NCI-H510A treated with DMSO at 0.1 percent for 48 hours (cell line): ENCODE results near the gene SEC14L1.
"Not testable (repeated sequence)": the region's sequence is repeated elsewhere in the genome, so short reads cannot be mapped to it uniquely, and the experiment has no call there.

ENCODE experiments used
- DNase-seq: peaks from one replicate; lab custom pipeline; 2025; lab: John Stamatoyannopoulos, UW

The SEC14L1 gene

DNA sequence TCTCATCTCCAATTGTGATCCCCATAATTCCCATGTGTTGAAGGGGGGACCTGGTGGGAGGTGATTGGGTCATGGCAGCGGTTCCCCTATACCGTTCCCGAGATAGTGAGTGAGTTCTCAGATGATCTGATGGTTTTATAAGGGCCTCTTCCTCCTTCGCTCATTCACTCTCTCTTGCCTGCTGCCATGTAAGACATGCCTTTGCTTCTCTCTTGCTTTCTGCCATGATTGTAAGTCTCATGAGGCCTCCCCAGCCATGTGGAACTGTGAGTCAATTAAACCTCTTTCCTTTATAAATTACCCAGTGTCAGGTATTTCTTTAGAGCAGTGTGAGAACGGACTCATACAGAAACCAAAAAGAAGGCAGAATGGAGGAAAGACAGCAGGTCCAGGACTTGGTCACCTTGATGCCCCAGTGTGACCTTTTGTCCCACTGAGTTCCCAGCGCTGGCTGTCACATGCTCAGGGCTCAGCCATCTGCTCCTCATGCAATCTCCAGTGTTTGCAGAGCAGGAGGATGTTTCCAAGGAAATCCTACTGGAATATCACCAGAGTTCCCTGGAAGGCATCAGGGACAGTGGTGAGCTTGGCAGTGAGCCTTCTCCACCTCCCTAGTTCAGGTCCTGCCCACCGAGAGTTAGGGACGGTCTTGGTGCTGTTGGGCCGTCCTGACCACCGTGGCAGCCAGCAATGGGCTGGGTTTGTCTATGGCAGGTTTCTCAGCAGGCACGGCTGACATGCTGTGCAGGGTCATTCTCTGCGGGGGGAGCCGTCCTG lies 96.7 kb downstream of the SEC14L1 start:
- no peak for DNase-seq

DNA sequence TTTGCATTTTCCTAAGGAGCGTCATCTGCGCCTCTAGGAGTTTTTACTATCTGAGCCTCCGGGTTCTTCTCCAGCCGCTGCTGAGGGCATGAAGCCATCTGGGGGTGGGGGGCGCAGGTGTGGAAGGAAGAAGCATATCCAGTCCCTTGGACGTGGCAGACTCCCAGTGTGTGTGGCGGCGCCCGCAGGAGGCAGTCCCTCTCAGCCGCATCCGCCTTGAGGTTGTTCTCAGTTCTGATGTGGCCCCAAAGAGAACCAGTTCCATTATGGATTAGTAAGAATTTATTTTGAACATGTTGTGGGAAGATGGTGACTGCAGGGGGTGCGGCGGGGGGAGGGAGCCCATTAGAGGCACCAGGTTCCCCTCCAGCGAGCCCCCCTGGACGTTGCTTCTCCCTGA lies 100.2 kb downstream of the SEC14L1 start:
- no peak for DNase-seq

DNA sequence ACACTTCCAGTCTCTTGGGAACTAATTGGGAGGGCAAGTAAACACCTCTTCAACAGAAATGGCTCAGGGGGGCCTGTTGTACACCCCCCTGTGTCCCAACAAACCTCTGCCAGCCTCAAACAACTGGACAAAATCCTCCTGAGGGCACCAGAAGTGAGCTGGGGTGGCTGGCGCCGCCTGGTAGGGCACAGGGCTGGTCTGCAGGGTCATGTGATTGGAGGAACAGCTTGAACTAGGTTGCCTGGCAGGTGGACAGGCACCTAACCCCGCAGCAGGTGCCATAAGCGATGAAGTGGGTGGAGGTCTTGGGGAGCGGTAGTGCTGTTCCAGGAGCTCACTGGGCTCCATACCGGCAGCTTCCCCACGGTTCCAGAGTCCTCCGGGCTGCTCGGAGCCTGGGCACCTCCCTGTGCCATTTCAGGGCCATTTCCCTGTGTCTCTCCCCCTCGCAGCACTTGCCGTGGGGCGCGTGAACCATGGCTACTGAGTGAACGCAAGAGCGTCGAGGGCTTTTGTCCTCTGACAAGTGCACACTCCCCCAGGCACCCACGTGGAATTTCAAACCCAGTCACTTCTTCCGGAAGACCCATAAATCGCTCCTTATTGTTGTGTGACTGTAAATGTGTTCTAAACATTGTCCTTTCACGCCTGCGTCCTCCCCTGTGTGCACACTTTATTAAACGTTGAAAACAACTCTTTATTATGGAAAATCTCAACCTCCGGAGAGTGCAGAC lies 101.5 kb downstream of the SEC14L1 start:
- peak; percentile 79 for DNase-seq

DNA sequence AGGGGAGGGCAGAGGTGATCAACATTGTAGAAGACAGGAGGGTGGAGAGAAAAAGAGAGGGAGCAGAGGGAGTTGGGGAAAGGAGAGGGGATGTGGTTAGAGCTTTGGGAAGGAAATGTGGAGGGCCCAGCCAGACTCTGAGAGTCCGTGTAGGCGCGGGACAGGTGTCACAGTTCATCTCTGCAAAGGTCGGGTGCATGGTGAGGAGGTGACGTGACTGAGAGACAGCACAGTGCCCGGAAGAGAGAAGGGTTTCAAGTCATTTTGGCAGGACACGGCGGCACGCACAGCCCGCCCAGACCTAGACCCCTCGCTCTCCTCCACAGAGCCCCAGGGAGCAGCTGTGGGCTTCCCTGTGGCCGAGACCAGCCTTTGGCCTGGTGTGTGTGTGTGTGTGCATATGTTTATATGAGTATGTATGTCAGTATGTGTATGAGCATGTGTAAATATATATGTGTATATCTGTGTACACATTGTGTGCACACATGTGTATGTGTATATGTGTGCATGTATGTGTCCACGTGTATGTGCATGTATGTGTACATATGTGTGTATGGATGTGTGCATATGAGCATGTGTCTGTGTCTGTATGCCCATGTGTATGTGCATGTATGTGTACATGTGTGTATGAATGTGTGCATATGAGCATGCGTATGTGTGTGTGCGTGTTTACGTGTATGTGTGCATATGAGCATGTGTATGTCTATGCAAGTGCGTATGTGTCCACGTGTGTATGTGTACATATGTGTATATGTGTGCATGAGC lies 104.6 kb downstream of the SEC14L1 start:
- no peak for DNase-seq

DNA sequence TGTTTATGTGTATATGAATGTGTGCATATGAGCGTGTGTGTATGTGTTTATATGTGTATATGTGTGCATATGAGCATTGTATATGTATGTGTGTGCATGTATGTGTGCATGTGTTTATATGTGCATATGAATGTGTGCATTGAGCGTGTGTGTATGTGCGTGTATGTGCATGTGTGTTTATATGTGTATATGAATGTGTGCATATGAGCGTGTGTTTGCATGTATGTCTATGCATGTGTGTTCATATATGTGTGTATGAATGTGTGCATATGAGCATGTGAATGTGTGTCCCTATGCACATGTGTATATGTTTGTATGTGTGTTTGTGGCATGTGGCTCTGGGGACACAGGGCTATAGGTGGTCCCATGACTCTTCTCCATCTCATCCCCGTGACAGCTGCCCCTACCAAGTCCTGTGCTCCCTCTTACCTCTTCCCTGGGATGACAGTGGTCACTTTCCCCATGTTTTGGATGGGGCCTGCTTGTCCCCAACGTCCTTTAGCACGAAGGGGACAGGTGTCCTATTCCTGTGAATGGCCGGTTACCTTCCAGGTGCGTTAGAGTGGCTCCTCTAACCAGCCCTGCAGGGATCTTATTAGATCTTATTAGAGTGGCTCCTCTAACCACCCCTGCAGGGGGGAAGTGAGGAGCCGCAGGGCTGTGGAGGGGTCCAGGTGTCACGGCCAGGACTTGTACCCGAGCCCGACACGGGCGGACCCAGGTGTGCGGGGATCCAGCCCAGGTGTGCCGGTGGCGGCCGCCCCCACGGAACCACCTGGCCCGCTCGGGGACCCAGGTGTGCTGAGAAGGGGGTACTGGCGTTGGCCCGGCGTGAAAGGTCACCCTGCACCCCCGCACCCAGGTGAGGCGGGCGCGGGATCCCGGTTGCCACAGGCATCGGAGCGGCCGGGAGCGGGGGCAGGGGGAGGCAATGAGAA lies 105.6 kb downstream of the SEC14L1 start:
- no peak for DNase-seq

DNA sequence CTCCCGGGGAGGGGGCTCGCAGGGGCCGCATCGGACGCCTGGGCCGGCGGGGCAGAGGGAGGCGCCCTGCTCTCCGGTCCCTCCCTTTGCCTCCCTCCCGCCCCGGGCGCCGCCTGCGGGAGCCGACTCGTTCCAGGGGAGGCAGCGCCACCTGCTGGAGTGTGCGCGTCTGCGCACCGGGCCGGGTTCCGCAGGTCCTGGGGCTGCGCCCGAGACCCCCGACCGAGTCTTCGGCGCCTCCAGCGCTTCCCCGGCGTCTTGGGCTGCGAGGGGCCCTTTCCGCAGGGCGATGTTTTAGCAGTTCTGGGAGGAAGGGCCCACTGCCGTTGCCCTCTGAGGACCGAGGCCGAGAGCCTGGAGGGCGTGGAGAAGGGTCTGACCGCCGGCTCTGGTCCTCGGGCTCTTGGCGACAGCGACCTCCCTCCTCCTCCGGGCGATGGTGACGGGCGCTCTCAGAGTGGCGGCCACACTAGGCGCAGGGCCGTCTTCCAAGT lies 106.3 kb downstream of the SEC14L1 start:
- peak; percentile 82 for DNase-seq

DNA sequence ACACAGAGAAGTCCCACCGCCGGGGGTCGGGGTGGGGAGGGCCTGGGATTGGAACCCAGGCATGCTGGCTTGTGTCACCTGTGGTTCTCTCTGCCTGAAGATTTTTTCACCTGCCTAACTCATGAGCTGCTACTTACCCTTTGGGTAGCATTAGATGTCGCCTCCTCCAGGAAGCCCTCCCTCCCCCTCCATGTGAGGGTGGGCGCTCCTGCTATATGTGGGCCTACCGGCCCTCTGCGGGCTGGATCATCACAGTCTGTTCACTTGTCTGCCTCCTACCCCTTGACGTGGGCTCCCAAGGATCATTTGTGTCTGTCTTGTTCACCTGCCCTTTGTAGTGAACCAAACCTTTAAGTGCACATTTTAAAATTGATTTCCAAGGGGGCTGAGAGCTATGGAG lies 106.8 kb downstream of the SEC14L1 start:
- DNase-seq = no peak

DNA sequence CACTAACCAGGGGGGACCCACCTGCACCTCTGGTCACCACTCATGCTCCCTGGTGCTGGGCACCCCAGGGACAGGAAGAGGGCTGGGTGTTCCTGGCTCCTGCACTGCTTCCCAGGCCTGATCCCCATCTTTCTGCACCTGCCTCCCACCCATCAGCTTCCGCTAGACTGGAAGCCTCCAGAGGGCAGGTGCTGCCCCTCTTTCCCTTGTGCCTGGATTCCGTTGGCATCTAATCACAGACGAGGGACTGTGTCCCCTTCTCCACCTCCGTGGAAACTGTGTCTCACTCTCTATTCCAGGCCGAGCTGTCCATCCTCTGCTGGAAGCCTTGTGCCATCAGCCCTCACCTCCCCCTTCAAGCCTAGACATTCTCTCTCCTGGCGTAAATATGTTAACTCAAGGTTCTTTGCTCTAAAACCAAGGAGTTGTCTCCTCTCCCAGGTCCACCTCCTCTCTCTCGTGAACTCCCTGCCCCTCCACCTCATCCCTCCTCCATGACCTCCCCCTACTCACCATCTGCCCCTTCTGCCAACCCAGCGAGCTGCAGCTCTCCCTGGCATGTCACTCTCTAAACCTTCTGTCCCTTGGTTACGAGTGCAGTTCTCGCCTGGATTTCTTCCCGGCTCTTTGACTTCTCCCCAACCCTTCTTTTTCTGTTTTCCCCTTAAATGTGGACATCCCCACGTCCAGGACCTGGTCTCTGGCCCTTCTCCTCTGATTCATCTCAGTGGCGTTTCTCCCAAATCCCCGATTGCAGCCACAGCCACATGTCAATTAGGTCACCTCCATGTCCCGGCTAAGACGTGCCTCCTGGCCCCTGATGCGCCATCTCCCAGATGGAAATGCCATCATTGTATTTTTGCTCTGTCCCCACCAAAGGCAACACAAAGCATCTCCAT lies 107.7 kb downstream of the SEC14L1 start:
- DNase-seq = no peak

DNA sequence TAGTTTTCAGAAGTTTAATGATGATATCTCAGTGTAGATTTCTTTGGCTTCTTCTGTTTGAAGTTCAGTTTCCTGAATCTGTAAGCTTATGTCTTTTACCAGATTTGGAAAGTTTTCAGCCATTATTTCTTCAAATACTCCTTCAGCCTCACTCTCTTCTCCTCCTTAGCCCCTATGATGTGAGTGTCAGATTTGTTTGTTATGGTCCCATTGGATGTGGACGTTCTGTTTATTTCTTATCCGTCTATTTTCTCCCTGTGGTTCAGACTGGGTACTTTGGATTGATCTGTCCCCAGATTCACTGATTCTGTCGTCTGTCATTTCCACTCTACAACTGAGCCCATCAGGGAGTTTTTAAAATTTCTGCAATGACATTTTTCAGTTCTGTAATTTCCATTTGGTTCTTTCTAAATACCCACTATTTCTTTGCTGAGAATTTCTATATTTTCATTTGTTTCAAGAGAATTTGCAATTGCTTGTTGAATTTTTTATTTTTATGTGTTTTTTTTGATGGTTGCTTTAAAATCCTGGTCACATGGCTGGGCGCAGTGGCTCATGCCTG lies 110.9 kb downstream of the SEC14L1 start:
- DNase-seq = no peak

DNA sequence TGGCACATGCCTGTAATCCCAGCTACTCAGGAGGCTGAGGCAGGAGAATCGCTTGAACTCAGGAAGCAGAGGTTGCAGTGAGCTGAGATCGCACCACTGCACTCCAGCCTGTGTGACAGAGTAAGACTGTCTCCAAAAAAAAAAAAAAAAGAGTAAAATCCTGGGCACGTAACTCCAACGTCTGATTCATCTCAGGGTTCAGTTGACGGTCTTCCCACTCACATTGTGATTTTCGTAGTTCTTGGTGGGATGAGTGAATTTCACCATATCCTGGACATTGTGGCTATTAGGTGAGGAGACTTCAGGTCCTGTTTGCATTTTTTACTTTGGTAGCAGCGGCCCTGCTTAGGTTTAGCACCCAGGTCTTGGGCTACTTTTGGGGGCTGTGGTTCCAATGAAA lies 111.5 kb downstream of the SEC14L1 start:
- DNase-seq = not testable (repeated sequence)

DNA sequence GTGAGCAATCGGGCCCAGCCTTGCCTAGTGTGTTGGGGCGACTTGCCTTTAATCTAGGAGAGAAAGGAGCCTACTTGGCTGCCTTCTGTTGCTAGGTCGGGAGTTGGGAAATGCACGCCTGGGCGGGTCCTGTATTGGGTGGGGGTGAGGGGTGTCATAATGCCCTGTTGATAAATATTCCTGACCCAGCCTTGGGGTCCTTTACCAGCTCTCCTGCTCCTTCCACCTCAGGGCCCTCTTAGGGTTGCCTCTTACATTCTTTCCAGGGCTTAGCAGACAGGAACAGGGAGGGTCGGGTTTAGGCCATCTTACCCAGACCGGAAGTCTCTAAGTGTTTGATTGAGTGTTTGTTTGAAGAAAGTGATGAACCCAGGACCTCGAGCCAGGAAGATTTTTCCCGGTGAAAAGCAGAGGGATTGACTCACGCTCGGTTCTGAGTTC lies 112.9 kb downstream of the SEC14L1 start:
- DNase-seq = peak; percentile 42

DNA sequence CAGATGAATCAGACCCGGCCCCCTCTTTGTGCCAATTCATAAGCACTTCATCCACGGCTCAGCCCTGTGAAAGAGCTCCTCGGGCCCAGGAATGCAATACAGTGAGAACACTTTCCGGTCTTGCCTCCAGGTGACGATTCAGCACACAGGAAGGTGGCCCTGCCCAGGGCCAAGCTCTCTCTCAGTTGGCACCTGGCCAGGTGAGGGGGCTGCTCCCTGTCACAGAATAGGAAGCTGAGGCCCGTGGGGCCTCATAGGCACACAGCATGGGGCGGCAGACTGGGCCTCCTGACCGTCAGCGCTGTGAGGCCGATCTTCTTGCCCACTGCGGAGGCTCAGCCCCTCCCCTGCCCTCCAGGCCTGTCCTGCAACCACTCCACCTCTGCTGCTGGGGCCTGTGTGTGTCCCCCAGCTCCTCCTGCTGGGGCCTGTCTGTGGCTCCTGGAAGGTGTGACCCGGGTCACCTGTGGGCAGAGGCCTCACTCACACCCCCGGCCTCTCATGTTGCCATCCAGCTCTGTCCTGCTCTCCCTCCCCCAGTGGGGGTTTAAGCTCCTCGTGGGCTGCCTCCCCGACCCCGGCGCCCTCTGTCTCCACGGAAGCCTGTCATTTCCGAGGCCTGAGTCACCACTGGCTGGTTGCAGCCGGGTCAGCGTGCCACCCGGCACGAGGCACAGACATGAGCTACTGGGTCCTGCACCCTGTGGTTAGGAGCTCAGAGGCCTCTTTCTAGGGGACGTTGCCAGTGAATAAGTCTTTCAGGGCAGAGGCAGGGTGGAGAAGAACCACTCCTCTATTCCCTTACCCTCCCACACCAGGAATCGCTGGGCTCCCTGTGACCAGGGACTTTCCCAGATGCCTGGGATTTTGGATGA lies 114.4 kb downstream of the SEC14L1 start:
- DNase-seq = peak; percentile 62

DNA sequence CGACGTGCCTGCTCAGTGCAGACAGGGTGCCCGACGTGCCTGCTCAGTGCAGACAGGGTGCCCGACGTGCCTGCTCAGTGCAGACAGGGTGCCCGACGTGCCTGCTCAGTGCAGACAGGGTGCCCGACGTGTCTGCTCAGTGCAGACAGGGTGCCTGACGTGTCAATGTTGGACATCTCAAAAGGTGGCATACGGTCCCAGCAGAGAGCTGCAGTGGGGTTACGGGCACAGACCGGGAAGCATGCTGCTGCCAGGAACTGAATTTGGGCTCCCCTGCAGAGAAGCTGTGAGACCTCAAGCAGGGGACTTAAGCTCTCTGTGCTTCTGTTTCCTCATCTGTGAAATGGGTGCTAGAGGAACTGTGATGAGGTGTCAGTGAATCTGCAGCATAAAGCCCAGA lies 115.2 kb downstream of the SEC14L1 start:
- DNase-seq = not testable (repeated sequence)

DNA sequence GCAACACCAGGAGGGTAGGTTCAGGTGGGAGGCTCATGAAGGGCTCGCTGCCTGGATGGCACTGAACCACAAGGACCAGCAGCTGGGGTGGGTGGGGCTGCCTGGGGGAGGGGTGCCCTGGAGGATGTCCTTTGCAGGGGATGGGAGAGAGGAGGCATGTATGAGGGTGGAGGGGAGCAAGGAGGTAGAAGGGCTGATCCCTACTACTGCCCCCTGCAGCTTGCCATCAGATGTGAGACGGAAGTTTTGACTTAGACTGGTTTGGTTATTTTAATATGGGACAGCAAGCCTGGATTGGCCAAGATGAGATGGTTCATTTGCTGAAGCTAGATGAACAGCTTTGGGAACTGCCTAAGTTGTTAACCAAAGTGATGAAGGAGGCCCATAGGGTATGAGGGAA lies 115.9 kb downstream of the SEC14L1 start:
- no peak for DNase-seq

DNA sequence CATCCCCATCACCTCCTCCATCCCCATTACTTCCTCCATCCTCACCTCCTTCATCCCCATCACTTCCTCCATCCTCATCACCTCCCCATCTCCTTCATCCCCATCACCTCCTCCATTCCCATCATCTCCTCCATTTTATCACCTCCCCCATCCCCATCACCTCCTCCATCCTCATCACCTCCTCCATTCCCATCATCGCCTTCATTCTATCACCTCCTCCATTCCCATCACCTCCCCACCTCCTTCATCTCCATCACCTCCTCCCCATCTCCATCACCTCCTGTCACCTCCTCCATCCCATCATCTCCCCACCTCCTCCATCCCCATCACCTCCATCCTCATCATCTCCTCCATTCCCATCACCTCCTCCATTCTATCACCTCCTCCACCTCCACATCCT lies 116.4 kb downstream of the SEC14L1 start:
- DNase-seq = no peak

DNA sequence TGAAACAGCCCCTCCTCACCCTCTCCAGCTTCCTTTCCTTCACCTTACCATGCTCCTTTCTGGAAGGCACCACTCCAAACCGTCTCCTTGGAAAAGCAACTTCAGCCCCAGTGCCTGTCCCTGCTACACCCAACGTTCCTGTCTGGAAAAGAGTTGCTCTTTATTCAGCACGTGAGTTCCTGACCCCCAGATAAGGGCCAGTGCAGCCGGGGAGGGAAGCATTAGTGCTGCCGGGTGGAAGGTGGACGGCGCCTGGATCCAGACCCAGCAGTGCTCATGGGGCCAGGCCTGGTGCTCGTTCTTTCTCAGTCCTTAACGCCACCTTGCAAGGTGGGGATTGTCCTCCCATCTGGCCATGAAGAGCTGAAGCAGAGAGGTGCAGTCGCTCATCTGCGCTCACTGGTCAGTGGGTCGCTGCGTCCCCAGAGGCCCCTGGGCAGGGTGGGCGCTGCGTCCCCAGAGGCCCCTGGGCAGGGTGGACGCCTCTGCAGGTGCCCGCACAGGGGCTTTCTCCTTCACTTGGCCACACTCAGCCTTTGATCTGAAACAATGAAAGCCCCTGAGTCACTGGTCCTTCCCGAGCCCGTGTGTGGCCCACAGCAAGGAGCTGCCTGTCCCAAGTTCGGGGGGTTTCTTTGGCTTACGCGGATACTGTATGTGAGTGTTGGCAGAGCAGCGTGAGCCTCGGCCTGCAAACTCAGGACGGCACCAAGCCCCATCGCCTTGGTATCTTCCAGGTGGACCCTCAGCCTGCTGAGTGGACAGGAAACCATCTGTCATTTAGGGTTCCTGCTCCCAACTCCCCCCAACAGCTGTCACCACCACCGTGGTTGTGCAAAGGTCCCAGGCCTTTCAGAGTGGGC lies 117.1 kb downstream of the SEC14L1 start:
- DNase-seq = no peak

DNA sequence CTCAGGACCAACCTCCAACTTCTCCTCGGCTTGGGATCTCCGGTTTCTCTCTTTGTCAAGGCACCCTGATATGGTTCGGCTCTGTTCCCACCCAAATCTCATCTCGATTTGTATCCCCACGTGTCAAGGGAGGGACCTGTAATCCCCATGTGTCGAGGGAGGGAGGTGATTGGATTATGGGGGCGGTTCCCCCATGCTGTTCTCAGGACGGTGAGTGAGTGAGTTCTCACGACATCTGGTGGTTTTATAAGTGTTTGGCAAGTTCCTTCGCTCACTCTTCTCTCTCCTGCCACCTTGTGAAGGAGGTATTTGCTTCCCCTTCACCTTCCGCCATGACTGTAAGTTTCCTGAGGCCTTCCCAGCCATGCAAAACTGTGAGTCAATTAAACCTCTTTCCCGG lies 117.9 kb downstream of the SEC14L1 start:
- no peak for DNase-seq

DNA sequence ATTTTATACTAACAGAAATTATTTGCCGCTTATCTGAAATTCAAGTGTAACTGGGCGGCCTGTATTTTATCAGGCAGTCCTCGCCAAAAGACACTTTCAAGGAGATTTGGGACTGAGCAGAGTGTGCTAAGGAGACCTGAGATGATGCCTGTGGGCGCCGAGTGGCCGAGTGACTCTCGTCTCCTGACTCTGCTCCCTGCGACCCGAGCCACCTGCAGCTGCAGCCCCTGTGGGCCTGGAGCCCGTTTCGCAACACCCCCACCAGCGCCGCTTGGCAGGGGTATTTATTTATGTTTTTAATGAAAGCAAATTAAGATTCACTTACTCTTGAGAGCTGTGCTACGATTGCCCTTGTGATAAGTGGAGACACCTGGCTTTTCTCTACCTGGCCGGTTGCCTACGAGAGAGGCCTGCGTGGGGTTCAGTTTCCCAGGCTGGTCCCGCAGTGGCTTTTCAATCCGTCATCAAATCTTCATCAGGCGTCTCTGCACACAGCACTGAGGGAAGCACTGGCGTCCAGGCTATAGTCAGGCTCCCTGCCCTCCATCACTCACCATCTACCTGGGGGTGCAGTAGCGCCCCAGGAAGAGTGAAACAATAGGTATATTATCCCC lies 124.0 kb downstream of the SEC14L1 start:
- peak; percentile 86 for DNase-seq
